KMS-11 (cell line): ENCODE measurements around the gene SFR1.

Experiments
- H2AFZ ChIP-seq: fragments of 200-600 bp; sonication (generic); 2 replicates; pipeline ENCODE4 v1.6.1; 2016; ENCODE audit warnings: antibody characterized with exemption, mixed run types, low read depth
- H3K27ac ChIP-seq: fragments of 200-600 bp; sonication (generic); 2 replicates; pipeline ENCODE4 v1.6.1; 2016; ENCODE audit warnings: mild to moderate bottlenecking, mixed run types
- H3K27me3 ChIP-seq: fragments of 200-600 bp; sonication (generic); 2 replicates; pipeline ENCODE4 v1.6.1; 2017; ENCODE audit warnings: mild to moderate bottlenecking, low read depth, mixed run types, moderate library complexity; ENCODE audit not compliant: insufficient read depth
- H3K36me3 ChIP-seq: fragments of 200-600 bp; sonication (generic); 2 replicates; pipeline ENCODE4 v1.6.1; 2017; ENCODE audit warnings: mild to moderate bottlenecking, mixed run types; ENCODE audit not compliant: insufficient read depth
- H3K4me1 ChIP-seq: fragments of 200-600 bp; sonication (generic); 2 replicates; pipeline ENCODE4 v1.6.1; 2016; ENCODE audit warnings: mild to moderate bottlenecking, low read depth, mixed run types; ENCODE audit not compliant: poor library complexity, severe bottlenecking
- H3K4me2 ChIP-seq: fragments of 200-600 bp; sonication (generic); 2 replicates; pipeline ENCODE4 v1.7.0; 2016; ENCODE audit warnings: mild to moderate bottlenecking, mixed run types
- H3K4me3 ChIP-seq: fragments of 200-600 bp; sonication (generic); IDR thresholded peaks from 2 replicates; pipeline ENCODE4 v1.6.1; 2017; ENCODE audit warnings: low read depth, low read length, mixed read lengths; ENCODE audit not compliant: insufficient read depth
- H3K79me2 ChIP-seq: fragments of 200-600 bp; sonication (generic); 2 replicates; pipeline ENCODE4 v1.6.1; 2016; ENCODE audit warnings: low read depth, mixed run types; ENCODE audit not compliant: insufficient read depth
- H3K9ac ChIP-seq: fragments of 200-600 bp; sonication (generic); 2 replicates; pipeline ENCODE4 v1.6.1; 2016; ENCODE audit warnings: mild to moderate bottlenecking, mixed run types
- H4K20me1 ChIP-seq: fragments of 200-600 bp; sonication (generic); 2 replicates; pipeline ENCODE4 v1.6.1; 2016; ENCODE audit warnings: mild to moderate bottlenecking, mixed run types; ENCODE audit not compliant: insufficient read depth
- TF ChIP-seq, protein P1 (sequence below): fragments of 200-600 bp; sonication (generic); conservative IDR thresholded peaks from 2 replicates; pipeline ENCODE4 v1.6.1; 2017; ENCODE audit warnings: low read depth, mild to moderate bottlenecking, antibody characterized with exemption, low read length, moderate library complexity, mixed read lengths

SFR1 gene

GRCh38 chr10:104084482-104085142 lies 37.4 kb upstream of the SFR1 start:
- Histone ChIP-seq H3K4me2 (no peak overlapping the region), H4K20me1 (no peaks in the 10 kb centered on the region), H3K27ac (no peak overlapping the region), H3K36me3 (no peaks in the 10 kb centered on the region), H3K4me1 (no peaks in the 10 kb centered on the region), H3K27me3 (no peaks in the 10 kb centered on the region), H2AFZ (no peak overlapping the region), H3K4me3 (no peak overlapping the region), H3K79me2 (no peaks in the 10 kb centered on the region), H3K9ac (no peak overlapping the region)
- TF ChIP-seq, protein P1, sequence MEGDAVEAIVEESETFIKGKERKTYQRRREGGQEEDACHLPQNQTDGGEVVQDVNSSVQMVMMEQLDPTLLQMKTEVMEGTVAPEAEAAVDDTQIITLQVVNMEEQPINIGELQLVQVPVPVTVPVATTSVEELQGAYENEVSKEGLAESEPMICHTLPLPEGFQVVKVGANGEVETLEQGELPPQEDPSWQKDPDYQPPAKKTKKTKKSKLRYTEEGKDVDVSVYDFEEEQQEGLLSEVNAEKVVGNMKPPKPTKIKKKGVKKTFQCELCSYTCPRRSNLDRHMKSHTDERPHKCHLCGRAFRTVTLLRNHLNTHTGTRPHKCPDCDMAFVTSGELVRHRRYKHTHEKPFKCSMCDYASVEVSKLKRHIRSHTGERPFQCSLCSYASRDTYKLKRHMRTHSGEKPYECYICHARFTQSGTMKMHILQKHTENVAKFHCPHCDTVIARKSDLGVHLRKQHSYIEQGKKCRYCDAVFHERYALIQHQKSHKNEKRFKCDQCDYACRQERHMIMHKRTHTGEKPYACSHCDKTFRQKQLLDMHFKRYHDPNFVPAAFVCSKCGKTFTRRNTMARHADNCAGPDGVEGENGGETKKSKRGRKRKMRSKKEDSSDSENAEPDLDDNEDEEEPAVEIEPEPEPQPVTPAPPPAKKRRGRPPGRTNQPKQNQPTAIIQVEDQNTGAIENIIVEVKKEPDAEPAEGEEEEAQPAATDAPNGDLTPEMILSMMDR: no peak

DNA sequence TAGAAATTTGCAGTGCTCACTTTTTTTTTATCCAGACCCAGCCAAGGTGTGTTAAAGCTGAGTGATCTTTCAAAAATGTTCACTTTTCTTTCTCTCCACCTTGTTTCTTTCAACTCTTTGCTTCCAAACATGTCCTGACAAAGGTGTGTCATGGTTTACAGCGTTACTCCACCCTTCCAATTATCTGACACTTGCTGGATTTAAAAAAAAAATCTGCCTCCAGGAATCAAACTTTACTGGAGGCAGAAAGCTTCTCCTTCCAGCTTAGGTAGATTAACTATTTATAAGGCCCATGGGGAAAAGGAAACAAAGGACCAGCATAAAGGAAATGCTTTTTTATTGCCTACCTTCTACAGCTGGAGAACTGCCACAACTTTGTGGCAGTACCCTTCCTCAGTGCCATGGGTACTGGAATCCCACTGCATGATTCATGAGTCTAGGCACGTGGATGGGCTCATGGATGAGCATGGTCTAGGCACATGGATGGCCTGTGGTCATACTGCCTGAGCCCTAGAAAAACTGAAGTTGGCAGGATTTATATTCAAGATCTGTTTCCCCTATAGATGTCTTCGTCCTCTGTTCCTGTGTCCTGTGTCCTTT lies 36.1 kb upstream of the SFR1 start, which contains the start of gene COL17A1:
COL17A1 (minus strand) TSS at position 80 of the 600 bp plus-strand sequence. CDS start 5,207 bp downstream, outside the sequence.
- H3K79me2 ChIP-seq: no peaks in the 10 kb centered on the region
- H2AFZ ChIP-seq: no peak within 1 kb of the TSS
- H3K9ac ChIP-seq: no peak within 1 kb of the TSS
- no peaks in the 10 kb centered on the region for H3K36me3 ChIP-seq
- H3K27me3 ChIP-seq: no peaks in the 10 kb centered on the region
- H3K4me2 ChIP-seq: no peak within 1 kb of the TSS
- H3K4me3 ChIP-seq: no peak within 1 kb of the TSS
- TF ChIP-seq, protein P1: no peak
- no peaks in the 10 kb centered on the region for H4K20me1 ChIP-seq
- H3K27ac ChIP-seq: no peak within 1 kb of the TSS
- H3K4me1 ChIP-seq: no peaks in the 10 kb centered on the region

DNA sequence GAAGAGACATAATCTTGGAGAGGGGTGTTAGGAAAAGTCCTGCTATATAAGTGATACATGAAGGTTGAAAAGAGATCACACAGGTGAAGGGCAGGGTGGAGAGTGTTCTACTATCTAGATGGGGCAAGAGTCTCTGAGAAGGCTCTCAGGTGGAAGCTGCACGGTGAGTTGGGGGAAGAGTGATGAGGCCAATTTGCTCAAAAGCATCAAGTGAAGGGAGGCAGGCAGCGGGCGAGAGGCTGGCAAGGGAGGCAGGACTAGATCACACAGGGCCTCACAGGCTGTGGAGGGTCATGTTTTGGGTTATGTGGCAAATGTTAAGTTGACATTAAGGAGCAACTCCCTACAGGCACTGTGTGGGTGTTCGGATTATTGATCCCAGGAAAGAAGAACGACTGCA lies 33.7 kb upstream of the SFR1 start:
- Histone ChIP-seq H3K27me3 (no peaks in the 10 kb centered on the region), H4K20me1 (no peaks in the 10 kb centered on the region), H3K27ac (no peak overlapping the region), H3K4me1 (no peaks in the 10 kb centered on the region), H3K36me3 (no peaks in the 10 kb centered on the region), H3K79me2 (no peaks in the 10 kb centered on the region), H3K4me2 (no peak overlapping the region), H3K9ac (no peak overlapping the region), H2AFZ (no peak overlapping the region), H3K4me3 (no peak overlapping the region)
- TF ChIP-seq, protein P1: no peak

DNA sequence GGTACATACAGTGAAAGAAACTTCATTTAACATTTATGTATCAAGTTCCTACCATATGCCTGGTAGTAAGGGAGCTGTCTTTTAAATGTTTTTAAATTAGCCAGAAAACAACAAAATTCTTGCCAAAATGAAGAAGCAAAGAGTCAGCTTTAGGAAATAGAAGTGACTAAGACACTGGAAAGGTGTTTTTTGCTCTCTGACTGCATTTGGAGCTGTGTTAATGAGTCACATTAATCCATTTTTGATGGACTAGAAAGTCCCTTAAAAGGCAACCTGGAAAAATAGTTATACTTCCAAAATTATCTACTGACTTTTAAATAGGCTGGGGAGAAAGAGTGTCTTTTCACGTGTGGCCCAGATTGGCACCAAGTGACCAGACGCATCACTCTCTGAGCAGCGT lies 32.4 kb upstream of the SFR1 start:
- H3K36me3 ChIP-seq: no peaks in the 10 kb centered on the region
- TF ChIP-seq, protein P1: no peak

More for the DNA sequence above, 32.4 kb upstream of the SFR1 start:
- H2AFZ ChIP-seq: no peak overlapping the region
- H3K4me1 ChIP-seq: no peaks in the 10 kb centered on the region
- no peak overlapping the region for H3K4me2 ChIP-seq
- H3K27me3 ChIP-seq: no peaks in the 10 kb centered on the region
- H4K20me1 ChIP-seq: no peaks in the 10 kb centered on the region
- H3K9ac ChIP-seq: no peak overlapping the region
- no peak overlapping the region for H3K4me3 ChIP-seq
- no peaks in the 10 kb centered on the region for H3K79me2 ChIP-seq
- H3K27ac ChIP-seq: no peak overlapping the region
